Measurements from ENCODE around the gene GABRB3. TPM values are rescaled to one million over a fixed set of nuclear protein-coding genes. Genes with fewer than 3 reads are reported as not detected.

GABRB3 gene
- polyA plus RNA-seq, 1 donor from 2014 or later, result 78.3 TPM

- TF ChIP-seq EP300 (conservative IDR thresholded peaks at IDR 0.05; ENCODE audit: poor library complexity, severe bottlenecking) (no peak), TAF1 (IDR thresholded peaks at IDR 0.05; ENCODE audit: low read depth) (no peak), RAD21 (conservative IDR thresholded peaks at IDR 0.05) (no peak), SMC3 (conservative IDR thresholded peaks at IDR 0.05; ENCODE audit: poor library complexity) (no peak), MXI1 (conservative IDR thresholded peaks at IDR 0.05; ENCODE audit: poor library complexity, severe bottlenecking) (no peak), POLR2AphosphoS5 (IDR thresholded peaks at IDR 0.05) (no peak), EZH2 (IDR thresholded peaks at IDR 0.05; ENCODE audit: borderline replicate concordance, insufficient read depth, low read length, poor library complexity, severe bottlenecking) (no peak)
- TF ChIP-seq, protein P1, sequence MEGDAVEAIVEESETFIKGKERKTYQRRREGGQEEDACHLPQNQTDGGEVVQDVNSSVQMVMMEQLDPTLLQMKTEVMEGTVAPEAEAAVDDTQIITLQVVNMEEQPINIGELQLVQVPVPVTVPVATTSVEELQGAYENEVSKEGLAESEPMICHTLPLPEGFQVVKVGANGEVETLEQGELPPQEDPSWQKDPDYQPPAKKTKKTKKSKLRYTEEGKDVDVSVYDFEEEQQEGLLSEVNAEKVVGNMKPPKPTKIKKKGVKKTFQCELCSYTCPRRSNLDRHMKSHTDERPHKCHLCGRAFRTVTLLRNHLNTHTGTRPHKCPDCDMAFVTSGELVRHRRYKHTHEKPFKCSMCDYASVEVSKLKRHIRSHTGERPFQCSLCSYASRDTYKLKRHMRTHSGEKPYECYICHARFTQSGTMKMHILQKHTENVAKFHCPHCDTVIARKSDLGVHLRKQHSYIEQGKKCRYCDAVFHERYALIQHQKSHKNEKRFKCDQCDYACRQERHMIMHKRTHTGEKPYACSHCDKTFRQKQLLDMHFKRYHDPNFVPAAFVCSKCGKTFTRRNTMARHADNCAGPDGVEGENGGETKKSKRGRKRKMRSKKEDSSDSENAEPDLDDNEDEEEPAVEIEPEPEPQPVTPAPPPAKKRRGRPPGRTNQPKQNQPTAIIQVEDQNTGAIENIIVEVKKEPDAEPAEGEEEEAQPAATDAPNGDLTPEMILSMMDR (IDR thresholded peaks at IDR 0.05; ENCODE audit: poor library complexity, severe bottlenecking), result no peak
- TF ChIP-seq, protein P2, sequence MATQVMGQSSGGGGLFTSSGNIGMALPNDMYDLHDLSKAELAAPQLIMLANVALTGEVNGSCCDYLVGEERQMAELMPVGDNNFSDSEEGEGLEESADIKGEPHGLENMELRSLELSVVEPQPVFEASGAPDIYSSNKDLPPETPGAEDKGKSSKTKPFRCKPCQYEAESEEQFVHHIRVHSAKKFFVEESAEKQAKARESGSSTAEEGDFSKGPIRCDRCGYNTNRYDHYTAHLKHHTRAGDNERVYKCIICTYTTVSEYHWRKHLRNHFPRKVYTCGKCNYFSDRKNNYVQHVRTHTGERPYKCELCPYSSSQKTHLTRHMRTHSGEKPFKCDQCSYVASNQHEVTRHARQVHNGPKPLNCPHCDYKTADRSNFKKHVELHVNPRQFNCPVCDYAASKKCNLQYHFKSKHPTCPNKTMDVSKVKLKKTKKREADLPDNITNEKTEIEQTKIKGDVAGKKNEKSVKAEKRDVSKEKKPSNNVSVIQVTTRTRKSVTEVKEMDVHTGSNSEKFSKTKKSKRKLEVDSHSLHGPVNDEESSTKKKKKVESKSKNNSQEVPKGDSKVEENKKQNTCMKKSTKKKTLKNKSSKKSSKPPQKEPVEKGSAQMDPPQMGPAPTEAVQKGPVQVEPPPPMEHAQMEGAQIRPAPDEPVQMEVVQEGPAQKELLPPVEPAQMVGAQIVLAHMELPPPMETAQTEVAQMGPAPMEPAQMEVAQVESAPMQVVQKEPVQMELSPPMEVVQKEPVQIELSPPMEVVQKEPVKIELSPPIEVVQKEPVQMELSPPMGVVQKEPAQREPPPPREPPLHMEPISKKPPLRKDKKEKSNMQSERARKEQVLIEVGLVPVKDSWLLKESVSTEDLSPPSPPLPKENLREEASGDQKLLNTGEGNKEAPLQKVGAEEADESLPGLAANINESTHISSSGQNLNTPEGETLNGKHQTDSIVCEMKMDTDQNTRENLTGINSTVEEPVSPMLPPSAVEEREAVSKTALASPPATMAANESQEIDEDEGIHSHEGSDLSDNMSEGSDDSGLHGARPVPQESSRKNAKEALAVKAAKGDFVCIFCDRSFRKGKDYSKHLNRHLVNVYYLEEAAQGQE (IDR thresholded peaks at IDR 0.05; ENCODE audit: borderline replicate concordance), result no peak
- H3K27ac ChIP-seq (ENCODE audit: low read length), result no peak overlapping the region
- no peaks in the 10 kb centered on the region for H3K27me3 ChIP-seq (ENCODE audit: insufficient read depth, low read depth, low read length)
- no peak overlapping the region for H3K9ac ChIP-seq (ENCODE audit: low read length)
- no peak overlapping the region for H2AFZ ChIP-seq (ENCODE audit: low read depth, low read length)
- H3K4me2 ChIP-seq (ENCODE audit: low read length), result no peak overlapping the region
- no peaks in the 10 kb centered on the region for H3K9me3 ChIP-seq (ENCODE audit: low read length)
- H3K9me2 ChIP-seq (ENCODE audit: insufficient read depth, low read length), result no peaks in the 10 kb centered on the region
- H3K36me3 ChIP-seq (ENCODE audit: insufficient read depth, low read length), result no peaks in the 10 kb centered on the region
- H3K79me2 ChIP-seq (replicated peaks; ENCODE audit: insufficient read depth, low read length), result peaks cover 3% of the 10 kb centered on the region
- H4K20me1 ChIP-seq (ENCODE audit: insufficient read depth), result no peaks in the 10 kb centered on the region
- H3K4me3 ChIP-seq (ENCODE audit: low read length), result no peak overlapping the region
- no peaks in the 10 kb centered on the region for H3F3A ChIP-seq (ENCODE audit: insufficient read depth, low read length, poor library complexity, severe bottlenecking)
Observed at GRCh38 chr15:26648676-26649075, 124.2 kb downstream of the GABRB3 start.

- Histone ChIP-seq H4K20me1 (ENCODE audit: insufficient read depth) (no peaks in the 10 kb centered on the region), H3K9me2 (ENCODE audit: insufficient read depth, low read length) (no peaks in the 10 kb centered on the region), H3K4me3 (ENCODE audit: low read length) (no peak overlapping the region), H3K27me3 (ENCODE audit: insufficient read depth, low read depth, low read length) (no peaks in the 10 kb centered on the region), H2AFZ (ENCODE audit: low read depth, low read length) (no peak overlapping the region), H3K36me3 (ENCODE audit: insufficient read depth, low read length) (no peaks in the 10 kb centered on the region), H3K9ac (ENCODE audit: low read length) (no peak overlapping the region), H3K27ac (ENCODE audit: low read length) (no peak overlapping the region), H3K4me2 (ENCODE audit: low read length) (no peak overlapping the region), H3K9me3 (ENCODE audit: low read length) (no peaks in the 10 kb centered on the region), H3F3A (ENCODE audit: insufficient read depth, low read length, poor library complexity, severe bottlenecking) (no peaks in the 10 kb centered on the region), H3K79me2 (replicated peaks; ENCODE audit: insufficient read depth, low read length) (peaks cover 5% of the 10 kb centered on the region)
- TF ChIP-seq, protein P2 (IDR thresholded peaks at IDR 0.05; ENCODE audit: borderline replicate concordance), result no peak
- TF ChIP-seq, protein P1 (IDR thresholded peaks at IDR 0.05; ENCODE audit: poor library complexity, severe bottlenecking), result no peak
- no peak for TF ChIP-seq TAF1 (IDR thresholded peaks at IDR 0.05; ENCODE audit: low read depth)
- TF ChIP-seq EP300 (conservative IDR thresholded peaks at IDR 0.05; ENCODE audit: poor library complexity, severe bottlenecking), result no peak
- TF ChIP-seq POLR2AphosphoS5 (IDR thresholded peaks at IDR 0.05), result no peak
- no peak for TF ChIP-seq RAD21 (conservative IDR thresholded peaks at IDR 0.05)
- TF ChIP-seq EZH2 (IDR thresholded peaks at IDR 0.05; ENCODE audit: borderline replicate concordance, insufficient read depth, low read length, poor library complexity, severe bottlenecking), result no peak
- no peak for TF ChIP-seq MXI1 (conservative IDR thresholded peaks at IDR 0.05; ENCODE audit: poor library complexity, severe bottlenecking)
- TF ChIP-seq SMC3 (conservative IDR thresholded peaks at IDR 0.05; ENCODE audit: poor library complexity), result no peak
Observed at GRCh38 chr15:26644948-26645347, 127.9 kb downstream of the GABRB3 start.
